HepG2 (cell line): ENCODE results near the gene FAM20A. TPM values are rescaled to one million over a fixed set of nuclear protein-coding genes. Genes with fewer than 3 reads are reported as not detected.

Experiments
- ARNT ChIP-seq: fragments of 450-650 bp; IDR thresholded peaks from 2 replicates; pipeline ENCODE4 v1.6.1; 2017
- ATF3 ChIP-seq: sonication (generic); formaldehyde crosslinking; IDR thresholded peaks from 2 replicates; pipeline ENCODE4 v1.4.0; 2020; ENCODE audit warnings: missing genetic modification reagents
- CHD2 ChIP-seq: IDR thresholded peaks from 2 replicates; pipeline ENCODE4 v1.6.1; 2011; ENCODE audit warnings: low read depth, low read length, improper control_type of control experiment
- ETS1 ChIP-seq: sonication (generic); formaldehyde crosslinking; IDR thresholded peaks from 2 replicates; pipeline ENCODE4 v1.4.0; 2020; ENCODE audit warnings: missing genetic modification reagents
- HIVEP1 ChIP-seq: sonication (generic); formaldehyde crosslinking; IDR thresholded peaks from 2 replicates; pipeline ENCODE4 v1.4.0; 2020; ENCODE audit warnings: mild to moderate bottlenecking, missing genetic modification reagents
- HNRNPLL ChIP-seq: fragments of 200-400 bp; formaldehyde crosslinking; IDR thresholded peaks from 2 replicates; pipeline ENCODE4 v1.6.1; 2017; ENCODE audit warnings: mild to moderate bottlenecking, low read depth, low read length; ENCODE audit not compliant: poor library complexity, severe bottlenecking
- IRF2 ChIP-seq: IDR thresholded peaks from 2 replicates; pipeline ENCODE4 v1.6.1; 2018; ENCODE audit warnings: missing genetic modification reagents, missing compliant biosample characterization
- MAFK ChIP-seq, 2 experiments: IDR thresholded peaks in 1 of 2; conservative IDR thresholded peaks in 1 of 2; 2 replicates each; pipeline ENCODE4 v1.6.1; 2011; ENCODE audit warnings: improper control_type of control experiment in 2 of 2, low read length in 2 of 2
- MTF1 ChIP-seq: sonication (generic); formaldehyde crosslinking; IDR thresholded peaks from 2 replicates; pipeline ENCODE4 v1.5.0; 2020; ENCODE audit warnings: missing genetic modification reagents
- MYNN ChIP-seq: sonication (generic); formaldehyde crosslinking; IDR thresholded peaks from 2 replicates; pipeline ENCODE4 v1.4.0; 2020; ENCODE audit warnings: mild to moderate bottlenecking, low read depth, missing genetic modification reagents
- NFKB2 ChIP-seq: sonication (generic); formaldehyde crosslinking; IDR thresholded peaks from 2 replicates; pipeline ENCODE4 v1.4.0; 2020; ENCODE audit warnings: missing genetic modification reagents, borderline replicate concordance
- NR2F2 ChIP-seq: IDR thresholded peaks from 2 replicates; pipeline ENCODE4 v1.6.1; 2012; ENCODE audit warnings: low read depth, inconsistent platforms, borderline replicate concordance
- PBX3 ChIP-seq: sonication (generic); formaldehyde crosslinking; IDR thresholded peaks from 2 replicates; pipeline ENCODE4 v1.8.1; 2023; ENCODE audit warnings: missing genetic modification reagents, inconsistent platforms, borderline replicate concordance
- SRSF1 ChIP-seq: fragments of 200-400 bp; formaldehyde crosslinking; optimal IDR thresholded peaks from 2 replicates; pipeline ENCODE3; 2017; ENCODE audit warnings: mild to moderate bottlenecking, low read depth, low read length, moderate library complexity
- YEATS4 ChIP-seq: sonication (generic); formaldehyde crosslinking; IDR thresholded peaks from 2 replicates; pipeline ENCODE4 v1.4.0; 2020; ENCODE audit warnings: missing genetic modification reagents, borderline replicate concordance
- ZBTB25 ChIP-seq: IDR thresholded peaks from 2 replicates; pipeline ENCODE4 v1.6.1; 2018; ENCODE audit warnings: missing genetic modification reagents
- ZFP36L1 ChIP-seq: sonication (generic); formaldehyde crosslinking; IDR thresholded peaks from 2 replicates; pipeline ENCODE4 v1.8.0; 2022; ENCODE audit warnings: mild to moderate bottlenecking, missing genetic modification reagents, moderate library complexity
- ZFP37 ChIP-seq: sonication (generic); formaldehyde crosslinking; IDR thresholded peaks from 2 replicates; pipeline ENCODE4 v1.4.0; 2020; ENCODE audit warnings: missing genetic modification reagents, borderline replicate concordance
- ZNF207 ChIP-seq: fragments of 450-650 bp; IDR thresholded peaks from 2 replicates; pipeline ENCODE4 v1.6.1; 2016; ENCODE audit warnings: antibody characterized with exemption, borderline replicate concordance
- ZNF260 ChIP-seq: sonication (generic); formaldehyde crosslinking; IDR thresholded peaks from 2 replicates; pipeline ENCODE4 v1.4.0; 2020; ENCODE audit warnings: missing genetic modification reagents, low read depth, mild to moderate bottlenecking, borderline replicate concordance
- ZNF782 ChIP-seq: sonication (generic); formaldehyde crosslinking; IDR thresholded peaks from 2 replicates; pipeline ENCODE4 v1.4.0; 2020; ENCODE audit warnings: missing genetic modification reagents, mild to moderate bottlenecking, borderline replicate concordance
- ZSCAN25 ChIP-seq: sonication (generic); formaldehyde crosslinking; IDR thresholded peaks from 2 replicates; pipeline ENCODE4 v1.8.0; 2022; ENCODE audit warnings: mild to moderate bottlenecking, missing genetic modification reagents
- polyA plus RNA-seq, 8 experiments: library from polyadenylated mRNA; depleted of rRNA in 3 of 8; stranded (reverse) in 7 of 8; unstranded in 1 of 8; fragments of >200 nt; fragmentation: Illumina TruSeq in 4 of 8; extraction: Trizol in 4 of 8; gene quantifications; 2 replicates each; pipeline versions ENCODE4 v1.2.1 to v1.2.3, GENCODE V29; 2011 to 2016; ENCODE audit warnings: low read depth in 4 of 8, missing spikeins in 1 of 8, mixed read lengths in 1 of 8; ENCODE audit not compliant: insufficient read depth in 1 of 8
- total RNA-seq, 5 experiments: library from RNA; depleted of rRNA; stranded (reverse); fragments of >200 nt; fragmentation: Illumina TruSeq; extraction: Trizol; gene quantifications; 2 replicates each; pipeline ENCODE4 v1.2.3, GENCODE V29; 2016; ENCODE audit warnings: low read depth in 1 of 5
- TF ChIP-seq, protein P1 (sequence below): IDR thresholded peaks from 2 replicates; pipeline ENCODE4 v1.6.1; 2016
- TF ChIP-seq, protein P2 (sequence below): sonication (generic); formaldehyde crosslinking; IDR thresholded peaks from 2 replicates; pipeline ENCODE4 v1.5.0; 2020; ENCODE audit warnings: missing genetic modification reagents, mild to moderate bottlenecking, borderline replicate concordance

The FAM20A gene
- total and polyA plus RNA-seq, 2 of the 13 experiments (the other 11 are each of a cell fraction or from before 2014, with no cell fraction given) = 9.3 to 20.7 TPM

GRCh38 chr17:68511671-68512246 lies 89.4 kb downstream of the FAM20A start (continued):
- TF ChIP-seq ETS1 (CRISPR knock-in tag) = no peak
- TF ChIP-seq ZBTB25 (CRISPR knock-in tag) = peak; percentile 51
- peak; percentile 85 for TF ChIP-seq ZSCAN25
- no peak for TF ChIP-seq CHD2
- TF ChIP-seq NFKB2 = peak; percentile 54
- TF ChIP-seq HIVEP1 (CRISPR knock-in tag) = peak; percentile 59; the same call in 1 of the 2 replicates
- TF ChIP-seq SRSF1 = no peak
- peak; percentile 74; the same call in 1 of the 2 replicates for TF ChIP-seq ZFP37 (CRISPR knock-in tag)
- TF ChIP-seq ZNF207 = no peak
- TF ChIP-seq ARNT = no peak
- no peak; the same call in 1 of the 2 replicates for TF ChIP-seq YEATS4 (CRISPR knock-in tag)
- no peak for TF ChIP-seq MTF1 (CRISPR knock-in tag)
- TF ChIP-seq, protein P1, sequence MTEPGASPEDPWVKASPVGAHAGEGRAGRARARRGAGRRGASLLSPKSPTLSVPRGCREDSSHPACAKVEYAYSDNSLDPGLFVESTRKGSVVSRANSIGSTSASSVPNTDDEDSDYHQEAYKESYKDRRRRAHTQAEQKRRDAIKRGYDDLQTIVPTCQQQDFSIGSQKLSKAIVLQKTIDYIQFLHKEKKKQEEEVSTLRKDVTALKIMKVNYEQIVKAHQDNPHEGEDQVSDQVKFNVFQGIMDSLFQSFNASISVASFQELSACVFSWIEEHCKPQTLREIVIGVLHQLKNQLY (CRISPR knock-in tag) = peak; percentile 25; the same call in 1 of the 2 replicates
- 0 out of 2 replicates have a peak, but pooled peaks have one; percentile 36 for TF ChIP-seq ZFP36L1 (CRISPR knock-in tag)
- TF ChIP-seq NR2F2 = no peak
- TF ChIP-seq PBX3 (CRISPR knock-in tag) = peak; percentile 66; the same call in 1 of the 2 replicates
- no peak for TF ChIP-seq ATF3 (CRISPR knock-in tag)
- TF ChIP-seq HNRNPLL = peak; percentile 66
- no peak for TF ChIP-seq ZNF782 (CRISPR knock-in tag)
- TF ChIP-seq, protein P2, sequence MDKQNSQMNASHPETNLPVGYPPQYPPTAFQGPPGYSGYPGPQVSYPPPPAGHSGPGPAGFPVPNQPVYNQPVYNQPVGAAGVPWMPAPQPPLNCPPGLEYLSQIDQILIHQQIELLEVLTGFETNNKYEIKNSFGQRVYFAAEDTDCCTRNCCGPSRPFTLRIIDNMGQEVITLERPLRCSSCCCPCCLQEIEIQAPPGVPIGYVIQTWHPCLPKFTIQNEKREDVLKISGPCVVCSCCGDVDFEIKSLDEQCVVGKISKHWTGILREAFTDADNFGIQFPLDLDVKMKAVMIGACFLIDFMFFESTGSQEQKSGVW (CRISPR knock-in tag) = no peak
- peak; percentile 72; the same call in 1 of the 2 replicates for TF ChIP-seq IRF2
- TF ChIP-seq MAFK (conservative IDR thresholded peaks at IDR 0.05 in 1 of 2, IDR thresholded peaks at IDR 0.05 in 1 of 2; ENCODE audit: low read length in 2 of 2) = no peak
- TF ChIP-seq MYNN (CRISPR knock-in tag) = no peak
- TF ChIP-seq ZNF260 (CRISPR knock-in tag) = 0 out of 2 replicates have a peak, but pooled peaks have one; percentile 94
